SU-DHL-6 (cell line): ENCODE measurements around the gene KDELR1.

Source experiments
- CTCF ChIP-seq: fragments of 200-600 bp; sonication (generic); IDR thresholded peaks from one replicate; pipeline ENCODE4 v1.5.1; 2017; ENCODE audit warnings: antibody characterized with exemption, mild to moderate bottlenecking, low read length, moderate library complexity; ENCODE audit not compliant: insufficient read depth, poor library complexity, severe bottlenecking
- EZH2phosphoT487 ChIP-seq: fragments of 200-600 bp; sonication (generic), shearing (Covaris generic); conservative IDR thresholded peaks from 2 replicates; pipeline ENCODE4 v1.6.1; 2018; ENCODE audit warnings: mild to moderate bottlenecking, antibody characterized with exemption, low read length, moderate library complexity, mixed read lengths

GRCh38 chr19:48333467-48334384 lies 57.6 kb downstream of the KDELR1 start:
- TF ChIP-seq CTCF (peak; percentile 78), EZH2phosphoT487 (no peak)
